ENCODE data around the gene RADIL. TPM values are rescaled to one million over a fixed set of nuclear protein-coding genes. Genes with fewer than 3 reads are reported as not detected.

RADIL gene, protein sequence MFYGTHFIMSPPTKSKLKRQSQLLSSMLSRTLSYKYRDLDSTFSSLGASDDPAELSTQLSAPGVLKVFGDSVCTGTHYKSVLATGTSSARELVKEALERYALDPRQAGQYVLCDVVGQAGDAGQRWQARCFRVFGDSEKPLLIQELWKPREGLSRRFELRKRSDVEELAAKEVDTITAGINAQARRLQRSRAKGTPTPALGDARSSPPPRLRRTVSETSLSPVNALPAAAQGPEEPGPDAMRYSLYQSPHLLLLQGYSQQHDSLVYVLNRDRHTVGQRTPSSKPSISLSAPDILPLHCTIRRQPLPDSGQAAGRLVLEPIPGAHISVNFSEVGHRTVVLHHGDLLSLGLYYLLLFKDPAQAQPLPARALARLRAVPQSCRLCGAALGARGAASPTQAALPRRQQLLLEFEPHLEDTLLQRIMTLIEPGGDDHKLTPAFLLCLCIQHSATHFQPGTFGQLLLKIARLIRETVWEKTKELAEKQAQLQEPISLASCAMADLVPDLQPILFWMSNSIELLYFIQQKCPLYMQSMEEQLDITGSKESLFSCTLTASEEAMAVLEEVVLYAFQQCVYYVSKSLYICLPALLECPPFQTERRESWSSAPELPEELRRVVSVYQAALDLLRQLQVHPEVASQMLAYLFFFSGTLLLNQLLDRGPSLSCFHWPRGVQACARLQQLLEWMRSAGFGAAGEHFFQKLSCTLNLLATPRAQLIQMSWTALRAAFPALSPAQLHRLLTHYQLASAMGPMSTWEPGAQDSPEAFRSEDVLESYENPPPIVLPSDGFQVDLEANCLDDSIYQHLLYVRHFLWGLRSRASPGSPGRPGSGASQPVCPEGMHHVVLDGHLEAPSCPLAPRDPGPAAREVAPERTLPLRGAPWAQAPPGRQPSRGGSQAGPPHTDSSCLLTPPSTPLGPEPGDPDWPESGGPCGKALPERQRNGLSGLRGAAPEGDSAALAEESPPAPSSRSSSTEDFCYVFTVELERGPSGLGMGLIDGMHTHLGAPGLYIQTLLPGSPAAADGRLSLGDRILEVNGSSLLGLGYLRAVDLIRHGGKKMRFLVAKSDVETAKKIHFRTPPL
- total RNA-seq (2022; extraction: Qiagen RNA extraction; ENCODE audit: low read depth) = 0.62 to 2.3 TPM (median 2.0 TPM) in 5 replicates

GRCh38 chr7:4883372-4884144, at the start of gene RADIL:
TSS of gene RADIL (minus strand) at chr7:4883716. CDS start at chr7:4878139, 5,577 bp downstream.

DNA sequence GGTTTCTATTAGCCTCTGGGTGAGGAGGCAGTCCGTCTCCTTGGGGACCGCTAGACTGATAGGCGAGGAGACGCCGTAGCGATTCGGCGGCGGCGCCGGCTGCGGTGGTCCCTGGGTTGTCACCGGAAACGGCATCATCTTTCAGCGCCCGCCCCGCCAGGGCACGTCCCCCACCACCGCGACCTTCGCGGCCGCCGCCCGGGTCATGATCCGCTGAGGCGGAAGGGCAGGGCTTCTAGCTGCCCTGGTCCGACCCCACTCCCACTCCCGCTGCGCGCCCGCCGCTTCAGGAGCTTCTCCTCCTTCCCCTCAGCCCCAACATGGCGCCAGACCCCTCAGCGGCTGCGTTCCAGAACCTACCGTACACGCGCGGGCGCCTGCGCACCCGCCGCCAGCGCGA, 21.8 kb downstream of the RADIL start, which contains the start of gene PAPOLB:
TSS of gene PAPOLB (minus strand) at position 358 of the 400 bp plus-strand sequence. CDS start at position 138, 220 bp downstream.

GRCh38 chr7:4775250-4775847, 108.2 kb downstream of the RADIL start, which contains the start of gene AP5Z1:
TSS of gene AP5Z1 (plus strand) at chr7:4775623. CDS start at chr7:4775716, 93 bp downstream.

Other genes starting within 250 kb of the RADIL start
- gene FOXK1, start 201.4 kb downstream of the RADIL start, total RNA-seq (2022; extraction: Qiagen RNA extraction; ENCODE audit: low read depth) = 8.6 to 14.0 TPM (median 11.9 TPM) in 5 replicates
- gene AP5Z1, start 108.1 kb downstream of the RADIL start, total RNA-seq (2022; extraction: Qiagen RNA extraction; ENCODE audit: low read depth) = 16.7 to 39.8 TPM (median 38.5 TPM) in 5 replicates
- not detected in 5 replicates for gene PAPOLB, start 21.7 kb downstream of the RADIL start, total RNA-seq (2022; extraction: Qiagen RNA extraction; ENCODE audit: low read depth)
- gene MMD2, start 75.5 kb upstream of the RADIL start, total RNA-seq (2022; extraction: Qiagen RNA extraction; ENCODE audit: low read depth) = not detected in 5 replicates
- gene RBAK, start 162.1 kb upstream of the RADIL start, total RNA-seq (2022; extraction: Qiagen RNA extraction; ENCODE audit: low read depth) = 3.8 to 7.8 TPM (median 6.3 TPM) in 5 replicates